Tibial nerve (tissue), 4 donors: ENCODE results near the gene TCF12. TPM values are rescaled to one million over a fixed set of nuclear protein-coding genes. Genes with fewer than 3 reads are reported as not detected.
A peak's percentile ranks its signal among the peaks of the same experiment; 100 is the strongest.
"Not testable (repeated sequence)": the region's sequence is repeated elsewhere in the genome, so short reads cannot be mapped to it uniquely, and the experiment has no call there.

Experiments used
- DNase-seq, 2 donors: peaks; one replicate each; pipeline ENCODE4 v3.0.0-alpha.2; 2019; ENCODE audit warnings: low spot score in 2 of 2
- H3K27ac ChIP-seq, 4 donors: fragments of 200-600 bp; sonication (generic) in 3 of 4; one replicate each; pipeline ENCODE4 v1.5.1; 2017 to 2019; ENCODE audit warnings: mild to moderate bottlenecking in 1 of 4
- H3K27me3 ChIP-seq, 2 donors: fragments of 200-600 bp; sonication (generic) in 1 of 2; one replicate each; pipeline versions ENCODE4 v1.5.1 to v1.6.0; 2017 to 2019
- H3K36me3 ChIP-seq, 3 donors: fragments of 200-600 bp; sonication (generic); one replicate each; pipeline ENCODE4 v1.5.1; 2018 to 2019
- H3K4me1 ChIP-seq, 4 donors: fragments of 200-600 bp; sonication (generic) in 3 of 4; one replicate each; pipeline ENCODE4 v1.5.1; 2017 to 2019
- H3K4me3 ChIP-seq, 4 donors: fragments of 200-600 bp; sonication (generic) in 3 of 4; one replicate each; pipeline ENCODE4 v1.5.1; 2017 to 2019; ENCODE audit warnings: mild to moderate bottlenecking in 1 of 4, moderate library complexity in 1 of 4
- H3K9me3 ChIP-seq, 4 donors: fragments of 200-600 bp; sonication (generic) in 3 of 4; one replicate each; pipeline ENCODE4 v1.5.1; 2017 to 2019
- EP300 ChIP-seq, 2 donors: sonication (generic); formaldehyde crosslinking; IDR thresholded peaks; one replicate each; pipeline ENCODE4 v1.6.1; 2017; ENCODE audit warnings: antibody characterized with exemption in 2 of 2, mild to moderate bottlenecking in 1 of 2
- POLR2A ChIP-seq, 2 donors: fragments of 450-650 bp; IDR thresholded peaks; one replicate each; pipeline ENCODE4 v1.6.1; 2017; ENCODE audit warnings: antibody characterized with exemption in 2 of 2, mild to moderate bottlenecking in 2 of 2, moderate library complexity in 2 of 2
- WGBS, 2 donors: methylation state at CpG; one replicate each; pipeline ENCODE4 v1.1.5; 2018; 5-methylcytosine and 5-hydroxymethylcytosine counted together
- total RNA-seq, 4 donors: library from RNA; depleted of rRNA; stranded (reverse); fragments of >200 nt; gene quantifications; one replicate each; pipeline ENCODE4 v1.1.0, GENCODE V29; 2016
- TF ChIP-seq, protein P1 (sequence below), 5 experiments: fragments of 200-600 bp in 3 of 5; fragments of 450-650 bp in 2 of 5; sonication (generic) in 3 of 5; IDR thresholded peaks; one replicate each; pipeline ENCODE4 v1.5.1; 2016 to 2019; ENCODE audit warnings: antibody characterized with exemption in 5 of 5, mild to moderate bottlenecking in 3 of 5, moderate library complexity in 2 of 5

TCF12 gene
- total RNA-seq, 4 donors from 2014 or later: 117 to 181 (median 174) TPM

GRCh38 chr15:57094321-57095257 is 176.1 kb downstream of the TCF12 start:
- DNase-seq: no peak
- Histone ChIP-seq H3K36me3 (peaks cover 0 to 5% (median 0%) of the 10 kb centered on the region in 3 donors), H3K27ac (no peak overlapping the region), H3K9me3 (no peaks in the 10 kb centered on the region), H3K27me3 (no peaks in the 10 kb centered on the region), H3K4me1 (peaks cover 0 to 26% (median 0%) of the 10 kb centered on the region in 4 donors), H3K4me3 (no peak overlapping the region)
- TF ChIP-seq POLR2A (IDR thresholded peaks at IDR 0.05) (no peak), EP300 (IDR thresholded peaks at IDR 0.05) (no peak)
- TF ChIP-seq, protein P1, sequence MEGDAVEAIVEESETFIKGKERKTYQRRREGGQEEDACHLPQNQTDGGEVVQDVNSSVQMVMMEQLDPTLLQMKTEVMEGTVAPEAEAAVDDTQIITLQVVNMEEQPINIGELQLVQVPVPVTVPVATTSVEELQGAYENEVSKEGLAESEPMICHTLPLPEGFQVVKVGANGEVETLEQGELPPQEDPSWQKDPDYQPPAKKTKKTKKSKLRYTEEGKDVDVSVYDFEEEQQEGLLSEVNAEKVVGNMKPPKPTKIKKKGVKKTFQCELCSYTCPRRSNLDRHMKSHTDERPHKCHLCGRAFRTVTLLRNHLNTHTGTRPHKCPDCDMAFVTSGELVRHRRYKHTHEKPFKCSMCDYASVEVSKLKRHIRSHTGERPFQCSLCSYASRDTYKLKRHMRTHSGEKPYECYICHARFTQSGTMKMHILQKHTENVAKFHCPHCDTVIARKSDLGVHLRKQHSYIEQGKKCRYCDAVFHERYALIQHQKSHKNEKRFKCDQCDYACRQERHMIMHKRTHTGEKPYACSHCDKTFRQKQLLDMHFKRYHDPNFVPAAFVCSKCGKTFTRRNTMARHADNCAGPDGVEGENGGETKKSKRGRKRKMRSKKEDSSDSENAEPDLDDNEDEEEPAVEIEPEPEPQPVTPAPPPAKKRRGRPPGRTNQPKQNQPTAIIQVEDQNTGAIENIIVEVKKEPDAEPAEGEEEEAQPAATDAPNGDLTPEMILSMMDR (IDR thresholded peaks at IDR 0.05): no peak
- 75 to 78% methylated on average over 6 of the region's 6 CpGs for WGBS, 2 donors

DNA sequence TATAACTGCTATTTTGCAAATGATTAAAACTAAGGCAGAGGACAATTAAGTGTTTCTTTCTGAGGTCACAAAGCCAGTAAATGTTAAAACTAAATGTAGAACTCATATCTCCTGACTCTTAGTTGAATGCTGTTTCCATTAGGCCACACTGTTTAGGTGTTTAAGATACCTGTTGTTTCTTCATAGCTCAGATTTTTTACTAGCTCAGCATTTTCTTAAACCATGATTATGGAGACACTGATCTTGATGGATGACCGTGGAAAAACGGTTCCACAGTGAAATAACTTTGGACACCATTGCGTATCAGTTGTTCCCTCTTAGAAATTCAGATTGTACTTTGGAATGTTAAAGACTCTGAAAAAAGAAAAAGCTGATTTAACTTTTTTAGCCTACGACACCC is 177.5 kb downstream of the TCF12 start:
- H3K4me1 ChIP-seq: peaks cover 0 to 21% (median 0%) of the 10 kb centered on the region in 4 donors
- no peaks in the 10 kb centered on the region for H3K9me3 ChIP-seq
- no peak overlapping the region for H3K4me3 ChIP-seq
- no peaks in the 10 kb centered on the region for H3K27me3 ChIP-seq
- TF ChIP-seq EP300 (IDR thresholded peaks at IDR 0.05): no peak
- TF ChIP-seq, protein P1 (IDR thresholded peaks at IDR 0.05): no peak
- TF ChIP-seq POLR2A (IDR thresholded peaks at IDR 0.05): no peak
- DNase-seq: no peak
- no peak overlapping the region for H3K27ac ChIP-seq
- WGBS, 2 donors: 72 to 76% methylated on average over 4 of the region's 4 CpGs
- H3K36me3 ChIP-seq: peaks cover 0 to 5% (median 0%) of the 10 kb centered on the region in 3 donors

GRCh38 chr15:57097246-57097645 is 178.8 kb downstream of the TCF12 start:
- Histone ChIP-seq H3K9me3 (no peaks in the 10 kb centered on the region), H3K4me1 (peaks cover 0 to 21% (median 0%) of the 10 kb centered on the region in 4 donors), H3K36me3 (peaks cover 0 to 5% (median 0%) of the 10 kb centered on the region in 3 donors), H3K27me3 (no peaks in the 10 kb centered on the region), H3K4me3 (no peak overlapping the region), H3K27ac (no peak overlapping the region)
- no peak for DNase-seq
- WGBS, 2 donors: 57 to 59% methylated on average over 1 of the region's 1 CpG
- TF ChIP-seq EP300 (IDR thresholded peaks at IDR 0.05) (no peak), POLR2A (IDR thresholded peaks at IDR 0.05) (no peak)
- TF ChIP-seq, protein P1 (IDR thresholded peaks at IDR 0.05): no peak

DNA sequence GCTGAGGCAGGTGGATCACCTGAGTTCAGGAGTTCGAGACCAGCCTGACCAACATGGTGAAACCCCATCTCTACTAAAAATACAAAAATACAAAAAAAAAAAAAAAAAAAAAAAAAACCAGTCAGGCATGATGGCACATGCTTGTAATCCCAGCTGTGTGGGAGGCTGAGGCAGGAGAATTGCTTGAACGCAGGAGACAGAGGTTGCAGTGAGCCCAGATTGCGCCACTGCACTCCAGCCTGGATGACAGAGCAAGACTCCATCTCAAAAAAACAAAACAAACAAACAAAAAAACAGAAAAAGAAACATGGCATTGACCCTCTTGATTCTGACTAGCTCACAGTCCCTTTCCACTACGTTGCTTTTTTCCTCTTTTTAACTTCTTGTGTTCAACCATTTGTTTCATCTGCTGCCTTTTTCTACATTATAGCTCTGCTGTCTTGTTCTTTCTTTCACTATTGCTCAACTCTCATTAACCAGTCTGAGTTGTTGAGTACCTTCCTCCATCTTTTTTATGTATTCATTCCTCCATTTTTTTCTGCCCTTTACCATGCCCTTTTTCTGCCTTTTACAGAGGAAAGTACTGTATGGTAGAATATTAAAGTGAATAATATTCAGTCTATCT is 179.6 kb downstream of the TCF12 start:
- H3K4me3 ChIP-seq, DNase-seq, H3K9me3 ChIP-seq, H3K27me3 ChIP-seq, H3K36me3 ChIP-seq: not testable (repeated sequence)
- WGBS, 2 donors: 63 to 68% methylated on average over 4 of the region's 4 CpGs
- Histone ChIP-seq H3K4me1 (peaks cover 0 to 21% (median 0%) of the 10 kb centered on the region in 4 donors), H3K27ac (peak overlapping the region in 1 of 4 donors; percentile 5)

DNA sequence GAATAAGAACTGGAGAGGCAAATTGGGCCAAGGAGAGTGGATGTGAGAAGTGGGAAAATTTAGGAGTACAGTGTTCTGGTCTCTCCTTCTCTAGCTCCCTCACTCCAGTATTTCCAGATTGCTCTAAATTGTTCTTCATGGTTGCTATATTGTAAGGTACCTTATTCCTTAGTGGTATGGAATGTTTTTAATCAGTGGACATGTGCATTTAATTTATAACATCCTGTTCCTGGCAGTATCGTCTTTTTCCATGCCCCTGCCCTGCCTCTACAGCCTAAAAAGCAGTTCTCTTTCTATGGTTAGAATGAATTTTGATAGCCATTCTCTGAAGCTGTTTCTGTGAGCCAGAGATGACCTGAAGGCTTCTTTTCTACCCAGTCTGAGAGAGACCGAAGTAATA is 180.5 kb downstream of the TCF12 start:
- 64 to 65% methylated on average over 2 of the region's 2 CpGs for WGBS, 2 donors
- Histone ChIP-seq H3K9me3 (no peaks in the 10 kb centered on the region), H3K4me1 (peaks cover 0 to 21% (median 0%) of the 10 kb centered on the region in 4 donors), H3K27me3 (no peaks in the 10 kb centered on the region), H3K4me3 (no peak overlapping the region), H3K27ac (peak overlapping the region in 1 of 4 donors; percentile 6), H3K36me3 (peaks cover 0 to 1% (median 0%) of the 10 kb centered on the region in 3 donors)
- TF ChIP-seq, protein P1 (IDR thresholded peaks at IDR 0.05): no peak
- no peak for TF ChIP-seq EP300 (IDR thresholded peaks at IDR 0.05)
- no peak for TF ChIP-seq POLR2A (IDR thresholded peaks at IDR 0.05)
- no peak for DNase-seq
